Measurements from ENCODE around the gene KCNMB2. TPM values are rescaled to one million over a fixed set of nuclear protein-coding genes. Genes with fewer than 3 reads are reported as not detected.

KCNMB2 gene
- total RNA-seq, 1 donor from 2014 or later: not detected

GRCh38 chr3:178676942-178677790 is 140.9 kb downstream of the KCNMB2 start:
- Mint-ChIP-seq H3K4me1 (ENCODE audit: low read depth) (no peaks in the 10 kb centered on the region), H3K27me3 (ENCODE audit: low read depth) (no peaks in the 10 kb centered on the region), H3K4me3 (ENCODE audit: low read depth) (no peak overlapping the region), H3K36me3 (ENCODE audit: low read depth) (no peaks in the 10 kb centered on the region), H3K9me3 (no peaks in the 10 kb centered on the region), H3K27ac (no peak overlapping the region)
- DNase-seq (ENCODE audit: low spot score): no peak
- intact Hi-C loops (cut with micrococcal nuclease): no loop called here

- DNase-seq (ENCODE audit: low spot score): no peak
Observed at GRCh38 chr3:178677961-178678360, 141.7 kb downstream of the KCNMB2 start.

GRCh38 chr3:178680037-178680436 is 143.8 kb downstream of the KCNMB2 start:
- Mint-ChIP-seq H3K4me1 (ENCODE audit: low read depth) (no peaks in the 10 kb centered on the region), H3K27me3 (ENCODE audit: low read depth) (no peaks in the 10 kb centered on the region), H3K27ac (no peak overlapping the region), H3K36me3 (ENCODE audit: low read depth) (no peaks in the 10 kb centered on the region), H3K9me3 (peaks cover 4% of the 10 kb centered on the region), H3K4me3 (ENCODE audit: low read depth) (no peak overlapping the region)
- intact Hi-C loops (cut with micrococcal nuclease): no loop called here
- DNase-seq (ENCODE audit: low spot score): no peak

More at GRCh38 chr3:178677961-178678360, 141.7 kb downstream of the KCNMB2 start:
- no peaks in the 10 kb centered on the region for H3K36me3 Mint-ChIP-seq (ENCODE audit: low read depth)
- H3K27me3 Mint-ChIP-seq (ENCODE audit: low read depth): no peaks in the 10 kb centered on the region
- H3K9me3 Mint-ChIP-seq: peaks cover under 1% of the 10 kb centered on the region
- intact Hi-C loops (cut with micrococcal nuclease): no loop called here
- no peak overlapping the region for H3K27ac Mint-ChIP-seq
- H3K4me1 Mint-ChIP-seq (ENCODE audit: low read depth): no peaks in the 10 kb centered on the region
- H3K4me3 Mint-ChIP-seq (ENCODE audit: low read depth): no peak overlapping the region

- Mint-ChIP-seq H3K27me3 (ENCODE audit: low read depth) (no peaks in the 10 kb centered on the region), H3K27ac (no peak overlapping the region), H3K4me1 (ENCODE audit: low read depth) (no peaks in the 10 kb centered on the region), H3K4me3 (ENCODE audit: low read depth) (no peak overlapping the region), H3K9me3 (peaks cover 4% of the 10 kb centered on the region), H3K36me3 (ENCODE audit: low read depth) (no peaks in the 10 kb centered on the region)
- intact Hi-C loops (cut with micrococcal nuclease): no loop called here
- DNase-seq (ENCODE audit: low spot score): no peak
Observed at GRCh38 chr3:178680489-178680888, 144.3 kb downstream of the KCNMB2 start.

- intact Hi-C loops (cut with micrococcal nuclease): no loop called here
- Mint-ChIP-seq H3K4me3 (ENCODE audit: low read depth) (no peak overlapping the region), H3K9me3 (peaks cover 4% of the 10 kb centered on the region), H3K4me1 (ENCODE audit: low read depth) (no peaks in the 10 kb centered on the region), H3K27me3 (ENCODE audit: low read depth) (no peaks in the 10 kb centered on the region), H3K36me3 (ENCODE audit: low read depth) (no peaks in the 10 kb centered on the region), H3K27ac (no peak overlapping the region)
- no peak for DNase-seq (ENCODE audit: low spot score)
Observed at GRCh38 chr3:178684881-178685590, 148.8 kb downstream of the KCNMB2 start.

- H3K36me3 Mint-ChIP-seq (ENCODE audit: low read depth): no peaks in the 10 kb centered on the region
- no peak for DNase-seq (ENCODE audit: low spot score)
- peaks cover 4% of the 10 kb centered on the region for H3K9me3 Mint-ChIP-seq
- H3K4me3 Mint-ChIP-seq (ENCODE audit: low read depth): no peak overlapping the region
- no peak overlapping the region for H3K27ac Mint-ChIP-seq
- H3K4me1 Mint-ChIP-seq (ENCODE audit: low read depth): no peaks in the 10 kb centered on the region
- intact Hi-C loops (cut with micrococcal nuclease): no loop called here
- H3K27me3 Mint-ChIP-seq (ENCODE audit: low read depth): no peaks in the 10 kb centered on the region
Observed at GRCh38 chr3:178685591-178685906, 149.3 kb downstream of the KCNMB2 start.

GRCh38 chr3:178686826-178687225 is 150.6 kb downstream of the KCNMB2 start:
- no peak overlapping the region for H3K27ac Mint-ChIP-seq
- H3K36me3 Mint-ChIP-seq (ENCODE audit: low read depth): no peaks in the 10 kb centered on the region
- H3K4me3 Mint-ChIP-seq (ENCODE audit: low read depth): no peak overlapping the region
- intact Hi-C loops (cut with micrococcal nuclease): no loop called here
- peaks cover 4% of the 10 kb centered on the region for H3K9me3 Mint-ChIP-seq
- H3K4me1 Mint-ChIP-seq (ENCODE audit: low read depth): no peaks in the 10 kb centered on the region
- no peak for DNase-seq (ENCODE audit: low spot score)
- no peaks in the 10 kb centered on the region for H3K27me3 Mint-ChIP-seq (ENCODE audit: low read depth)

GRCh38 chr3:178690571-178690970 is 154.3 kb downstream of the KCNMB2 start:
- Mint-ChIP-seq H3K27me3 (ENCODE audit: low read depth) (no peaks in the 10 kb centered on the region), H3K4me1 (ENCODE audit: low read depth) (no peaks in the 10 kb centered on the region), H3K9me3 (peaks cover under 1% of the 10 kb centered on the region), H3K27ac (no peak overlapping the region), H3K4me3 (ENCODE audit: low read depth) (no peak overlapping the region), H3K36me3 (ENCODE audit: low read depth) (no peaks in the 10 kb centered on the region)
- DNase-seq (ENCODE audit: low spot score): no peak
- intact Hi-C loops (cut with micrococcal nuclease): no loop called here

- intact Hi-C loops (cut with micrococcal nuclease): no loop called here
- H3K4me1 Mint-ChIP-seq (ENCODE audit: low read depth): no peaks in the 10 kb centered on the region
- H3K27ac Mint-ChIP-seq: no peak overlapping the region
- no peaks in the 10 kb centered on the region for H3K36me3 Mint-ChIP-seq (ENCODE audit: low read depth)
- H3K4me3 Mint-ChIP-seq (ENCODE audit: low read depth): no peak overlapping the region
- no peaks in the 10 kb centered on the region for H3K27me3 Mint-ChIP-seq (ENCODE audit: low read depth)
- H3K9me3 Mint-ChIP-seq: peaks cover 19% of the 10 kb centered on the region
- DNase-seq (ENCODE audit: low spot score): no peak
Observed at GRCh38 chr3:178699364-178699763, 163.1 kb downstream of the KCNMB2 start.

GRCh38 chr3:178699810-178700209 is 163.6 kb downstream of the KCNMB2 start:
- no peak for DNase-seq (ENCODE audit: low spot score)
- intact Hi-C loops (cut with micrococcal nuclease): no loop called here
- Mint-ChIP-seq H3K27me3 (ENCODE audit: low read depth) (no peaks in the 10 kb centered on the region), H3K4me3 (ENCODE audit: low read depth) (no peak overlapping the region), H3K36me3 (ENCODE audit: low read depth) (no peaks in the 10 kb centered on the region), H3K4me1 (ENCODE audit: low read depth) (no peaks in the 10 kb centered on the region), H3K27ac (no peak overlapping the region), H3K9me3 (peaks cover 19% of the 10 kb centered on the region)

- intact Hi-C loops (cut with micrococcal nuclease): no loop called here
- H3K27me3 Mint-ChIP-seq (ENCODE audit: low read depth): no peaks in the 10 kb centered on the region
- H3K9me3 Mint-ChIP-seq: peaks cover 8% of the 10 kb centered on the region
- no peak overlapping the region for H3K27ac Mint-ChIP-seq
- no peak for DNase-seq (ENCODE audit: low spot score)
- no peak overlapping the region for H3K4me3 Mint-ChIP-seq (ENCODE audit: low read depth)
- H3K4me1 Mint-ChIP-seq (ENCODE audit: low read depth): no peaks in the 10 kb centered on the region
- H3K36me3 Mint-ChIP-seq (ENCODE audit: low read depth): no peaks in the 10 kb centered on the region
Observed at GRCh38 chr3:178703268-178703975, 167.2 kb downstream of the KCNMB2 start.

GRCh38 chr3:178705925-178706324 is 169.7 kb downstream of the KCNMB2 start:
- Mint-ChIP-seq H3K36me3 (ENCODE audit: low read depth) (no peaks in the 10 kb centered on the region), H3K27me3 (ENCODE audit: low read depth) (no peaks in the 10 kb centered on the region), H3K4me3 (ENCODE audit: low read depth) (no peak overlapping the region), H3K9me3 (no peaks in the 10 kb centered on the region), H3K4me1 (ENCODE audit: low read depth) (no peaks in the 10 kb centered on the region), H3K27ac (no peak overlapping the region)
- intact Hi-C loops (cut with micrococcal nuclease): no loop called here
- DNase-seq (ENCODE audit: low spot score): no peak

GRCh38 chr3:178706411-178706810 is 170.2 kb downstream of the KCNMB2 start:
- Mint-ChIP-seq H3K36me3 (ENCODE audit: low read depth) (no peaks in the 10 kb centered on the region), H3K4me3 (ENCODE audit: low read depth) (no peak overlapping the region), H3K4me1 (ENCODE audit: low read depth) (no peaks in the 10 kb centered on the region), H3K27ac (no peak overlapping the region), H3K27me3 (ENCODE audit: low read depth) (no peaks in the 10 kb centered on the region), H3K9me3 (no peaks in the 10 kb centered on the region)
- DNase-seq (ENCODE audit: low spot score): no peak
- intact Hi-C loops (cut with micrococcal nuclease): no loop called here

All from activated T-helper 2 cell treated with anti-CD3 and anti-CD28 coated beads, Interferon-gamma antibody, Interleukin-2, Interleukin-4, amounts not matched to agents 10 μg/mL and 5 μg/mL and 100 μg/mL, durations not matched to agents 14 hours and 24 hours and 36 hours (primary cell).